ENCODE data around the gene PRSS58.

Gene PRSS58

GRCh38 chr7:142257958-142258357, at the start of gene PRSS58:
PRSS58 (minus strand) TSS chr7:142258058; CDS start chr7:142257707, 351 bp downstream.
- DNase-seq, result no peak

DNA sequence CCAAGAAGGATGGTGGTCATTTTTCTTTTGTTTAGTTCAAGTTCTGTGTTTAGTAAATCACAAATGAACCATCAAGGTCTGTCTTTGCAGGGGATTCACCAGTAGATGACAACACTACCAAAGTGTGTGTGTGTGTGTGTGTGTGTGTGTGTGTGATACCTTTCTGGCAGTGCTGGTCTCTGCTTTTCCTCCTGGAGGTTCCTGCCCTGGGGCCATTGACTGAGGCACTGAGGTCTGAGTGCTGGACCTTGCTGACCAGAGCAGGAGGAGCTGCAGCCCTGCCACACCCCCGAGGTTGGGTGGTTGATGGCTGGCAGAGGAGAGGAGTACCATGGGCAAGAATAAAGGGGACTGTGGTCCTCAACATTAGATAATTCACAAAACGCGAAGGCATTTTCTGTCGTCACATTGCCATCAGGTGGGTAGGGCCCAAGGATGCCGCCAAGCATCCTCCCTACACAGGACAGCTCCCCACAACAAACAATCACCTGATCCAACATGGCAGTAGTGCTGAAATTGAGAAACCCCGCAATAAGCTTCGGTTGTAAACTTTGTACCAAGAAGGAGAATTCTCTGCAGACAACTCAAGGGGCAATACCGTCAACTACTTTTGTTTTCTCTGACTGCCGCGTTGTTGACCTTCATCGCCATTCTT, 49.5 kb upstream of the PRSS58 start:
- DNase-seq, result no peak

DNA sequence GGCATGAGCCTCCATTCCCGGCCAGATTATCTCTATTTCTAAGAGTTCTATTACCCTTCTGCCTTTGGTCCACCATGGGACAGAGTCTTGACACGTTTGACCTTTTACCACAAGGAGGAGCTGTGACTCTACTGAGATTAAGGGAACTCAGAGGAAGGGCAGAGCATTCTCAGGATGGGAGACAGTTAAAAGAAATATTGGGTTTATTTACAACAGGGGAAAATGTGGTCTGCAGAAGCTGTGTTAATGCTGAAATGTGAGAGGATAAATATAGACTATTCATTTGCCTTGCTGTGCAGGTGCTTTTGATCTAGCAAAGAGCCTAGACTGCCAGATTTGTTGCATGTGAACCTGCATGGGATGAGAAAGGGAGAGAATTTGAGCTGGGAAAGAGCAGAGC, 45.8 kb upstream of the PRSS58 start:
- no peak for DNase-seq

DNA sequence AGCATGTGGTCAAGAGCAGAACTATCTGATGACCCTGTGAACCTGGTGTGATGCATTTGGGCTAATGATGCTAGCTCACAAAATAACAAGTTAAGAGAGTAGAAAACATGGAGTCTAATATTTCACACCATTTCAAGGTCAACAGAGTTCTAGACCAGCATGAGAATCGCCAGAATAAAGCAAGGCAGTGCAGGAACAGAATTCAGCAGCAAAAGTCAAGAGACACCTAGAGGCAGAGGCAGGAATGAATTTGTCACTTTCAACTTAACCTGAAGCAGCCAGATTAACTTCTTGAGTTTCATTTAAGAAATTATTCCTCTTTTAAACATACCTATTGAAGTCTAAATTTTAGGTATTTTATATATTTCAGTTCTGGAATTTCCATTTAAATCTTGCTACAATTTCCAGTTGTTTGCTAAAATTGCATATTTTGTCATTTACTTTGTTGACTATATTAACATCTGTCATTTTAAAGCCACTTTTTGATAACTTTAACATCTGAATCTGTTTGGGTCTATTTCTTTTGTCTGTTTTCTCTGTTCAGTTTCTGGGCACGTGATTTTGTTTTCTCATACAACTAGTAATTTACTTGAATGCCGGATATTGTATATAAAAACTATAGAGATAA, 44.2 kb upstream of the PRSS58 start:
- DNase-seq, result no peak

DNA sequence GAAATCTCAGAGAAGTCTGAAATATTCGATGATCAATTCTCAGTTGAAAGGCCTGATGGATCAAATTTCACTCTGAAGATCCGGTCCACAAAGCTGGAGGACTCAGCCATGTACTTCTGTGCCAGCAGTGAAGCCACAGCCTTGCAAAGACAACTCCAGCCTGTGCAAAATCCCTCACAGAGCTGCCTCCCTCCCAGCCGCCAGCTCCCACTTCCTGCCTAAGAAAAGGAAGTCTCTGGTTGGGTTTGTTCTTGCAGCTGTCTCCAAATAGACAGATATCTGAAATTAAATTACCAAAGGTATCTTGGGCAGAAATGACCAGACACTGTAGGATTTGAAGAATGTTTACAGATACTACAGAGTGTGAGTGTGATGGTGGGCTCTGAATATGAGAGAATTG, 43.4 kb upstream of the PRSS58 start:
- DNase-seq, result no peak

DNA sequence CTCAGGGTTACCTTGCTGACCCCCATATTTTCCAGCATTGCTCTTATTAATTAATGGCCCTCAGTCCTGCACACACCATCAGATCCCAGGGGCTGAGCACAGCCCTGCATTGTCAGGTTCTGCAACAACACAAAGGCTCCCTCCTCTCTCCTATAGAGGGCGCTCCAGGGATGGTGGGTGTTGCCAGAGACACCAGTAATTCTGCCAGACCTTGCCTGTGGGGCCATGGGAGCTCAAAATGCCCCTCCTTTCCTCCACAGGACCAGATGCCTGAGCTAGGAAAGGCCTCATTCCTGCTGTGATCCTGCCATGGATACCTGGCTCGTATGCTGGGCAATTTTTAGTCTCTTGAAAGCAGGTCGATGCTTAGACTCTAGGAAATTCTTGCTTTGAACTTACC, 42.8 kb upstream of the PRSS58 start:
- no peak for DNase-seq

DNA sequence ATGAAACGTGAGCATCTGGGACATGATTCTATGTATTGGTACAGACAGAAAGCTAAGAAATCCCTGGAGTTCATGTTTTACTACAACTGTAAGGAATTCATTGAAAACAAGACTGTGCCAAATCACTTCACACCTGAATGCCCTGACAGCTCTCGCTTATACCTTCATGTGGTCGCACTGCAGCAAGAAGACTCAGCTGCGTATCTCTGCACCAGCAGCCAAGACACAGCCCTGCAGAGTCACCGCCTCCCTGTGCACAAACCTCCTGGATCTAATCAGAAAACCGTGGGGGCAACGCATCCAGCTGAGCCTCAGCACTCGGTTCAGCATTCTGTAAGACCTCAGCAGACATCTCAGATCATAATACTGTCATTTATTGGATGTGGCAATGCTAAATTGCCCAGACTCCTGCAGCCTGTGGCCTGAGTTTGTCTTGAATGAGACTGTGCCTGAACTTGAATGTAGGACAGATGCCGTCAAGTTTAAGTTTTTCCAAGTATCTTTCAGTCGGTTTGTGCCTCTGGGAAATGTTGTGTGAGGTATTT, 41.5 kb upstream of the PRSS58 start:
- DNase-seq, result no peak

- no peak for DNase-seq
These were observed 40.8 kb upstream of the PRSS58 start for GRCh38 chr7:142298627-142299026.

DNA sequence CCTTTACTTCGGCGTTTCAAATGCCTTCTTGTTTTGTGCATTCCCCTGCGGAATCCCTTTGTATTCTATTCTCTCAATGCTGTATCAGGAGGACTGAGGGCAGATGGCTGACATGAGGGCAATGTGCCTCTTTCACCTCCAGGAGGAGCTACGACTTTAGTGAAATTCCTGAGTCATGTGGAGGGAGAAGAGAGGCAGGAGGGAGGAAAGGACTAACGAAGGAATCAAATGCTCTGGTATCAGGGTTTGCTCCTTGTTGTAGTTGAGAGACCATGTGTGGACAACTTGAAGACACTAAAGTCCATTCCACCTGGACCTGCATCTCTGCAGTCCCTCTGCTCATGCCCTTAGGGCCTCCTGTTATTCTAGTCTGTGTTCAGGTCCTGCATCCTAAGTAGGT, 40.2 kb upstream of the PRSS58 start:
- no peak for DNase-seq

DNA sequence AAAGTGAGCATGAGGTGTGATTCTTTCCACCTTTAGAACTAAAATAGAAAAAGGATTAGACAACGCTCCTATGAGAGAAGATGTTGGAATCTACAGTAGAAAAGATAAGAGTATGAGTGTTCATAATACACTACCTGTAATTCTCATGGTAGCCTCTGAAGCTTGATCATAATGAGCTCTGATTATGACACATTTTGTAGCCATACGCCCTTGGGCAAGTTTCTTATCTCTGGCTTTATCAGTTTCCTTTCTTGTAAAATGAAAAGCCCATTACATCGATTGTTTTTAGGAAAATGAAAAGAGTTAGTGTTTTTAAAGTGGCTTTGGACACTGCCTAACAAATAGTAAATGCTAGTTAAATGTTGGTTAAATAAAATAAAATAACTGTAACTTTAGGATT, 22.4 kb upstream of the PRSS58 start:
- no peak for DNase-seq

GRCh38 chr7:142279601-142280000, 21.7 kb upstream of the PRSS58 start:
- no peak for DNase-seq

GRCh38 chr7:142275028-142275427, 17.2 kb upstream of the PRSS58 start:
- DNase-seq, result no peak

- no peak for DNase-seq
These were observed 15.0 kb upstream of the PRSS58 start for GRCh38 chr7:142272841-142273240.

DNA sequence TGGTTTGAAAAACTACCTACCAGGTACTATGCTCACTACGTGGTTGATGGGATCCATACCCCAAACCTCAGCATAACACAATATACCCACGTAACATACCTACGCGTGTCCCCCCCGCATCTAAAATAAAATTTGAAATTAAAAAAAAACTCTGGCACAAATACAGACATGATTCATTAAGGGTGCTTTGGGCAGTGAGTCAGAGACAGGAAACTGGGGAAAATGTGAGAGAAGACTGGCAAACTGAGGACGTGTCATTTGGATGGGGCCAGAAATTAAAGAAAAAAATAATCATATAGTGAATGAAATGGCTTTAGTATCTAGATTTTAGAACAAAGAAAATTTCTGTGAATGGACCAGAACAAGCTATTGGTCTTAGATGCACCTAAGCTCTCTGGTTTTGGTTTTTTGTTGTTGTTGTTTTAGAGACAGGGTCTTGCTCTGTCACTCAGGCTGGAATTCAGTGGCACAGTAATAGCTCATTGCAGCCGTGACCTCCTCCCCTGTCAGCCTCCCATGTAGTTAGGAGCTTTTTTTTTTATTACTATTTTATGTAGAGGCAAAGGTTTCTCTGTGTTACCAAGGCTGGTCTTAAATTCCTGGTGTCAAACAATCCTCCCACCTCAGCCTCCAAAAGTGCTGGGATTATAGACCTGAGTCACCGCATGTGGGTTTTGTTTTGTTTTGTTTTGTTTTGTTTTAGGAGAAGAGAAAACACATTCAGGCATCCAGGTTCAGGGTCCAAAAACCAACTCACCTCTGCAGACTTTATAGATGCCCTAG, 5.9 kb upstream of the PRSS58 start:
- no peak for DNase-seq

DNA sequence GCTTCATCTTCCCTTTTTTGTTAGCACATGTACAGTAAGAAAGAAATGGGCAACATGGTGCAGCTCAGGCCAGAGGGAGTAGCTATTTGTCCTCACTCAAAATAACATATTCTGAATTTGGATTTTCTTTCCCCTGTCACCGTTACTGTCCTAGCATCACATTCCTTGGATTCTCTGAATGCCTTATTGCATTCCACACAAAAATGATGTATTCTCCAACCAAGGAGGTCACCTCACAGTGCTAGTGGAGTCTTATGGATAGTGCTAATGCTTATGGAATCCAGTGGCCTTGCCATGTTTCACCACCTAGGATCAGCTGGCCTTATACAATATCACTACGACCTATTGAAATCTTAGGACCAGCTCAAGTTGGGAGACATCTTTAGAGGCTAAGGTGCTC, 7.2 kb downstream of the PRSS58 start:
- no peak for DNase-seq

DNA sequence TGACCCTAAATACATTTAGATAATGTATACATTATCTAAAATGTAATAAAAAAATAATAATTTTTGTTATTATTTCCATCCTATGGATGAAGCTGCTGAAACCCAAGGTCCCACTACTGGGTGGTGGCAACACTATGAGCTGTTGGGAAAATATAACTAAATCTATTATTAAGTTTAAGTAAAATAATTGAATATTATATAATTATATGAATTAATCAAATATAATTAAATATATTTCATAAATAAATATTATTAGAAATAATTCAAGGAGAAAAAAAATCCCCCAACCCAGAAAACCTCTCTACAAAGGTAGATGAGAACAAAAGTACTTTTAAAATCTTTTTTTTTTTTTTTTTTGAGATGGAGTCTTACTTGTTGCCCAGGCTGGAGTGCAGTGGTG, 7.9 kb downstream of the PRSS58 start:
- DNase-seq, result no peak

GRCh38 chr7:142248166-142249160, 9.4 kb downstream of the PRSS58 start:
- no peak for DNase-seq

DNA sequence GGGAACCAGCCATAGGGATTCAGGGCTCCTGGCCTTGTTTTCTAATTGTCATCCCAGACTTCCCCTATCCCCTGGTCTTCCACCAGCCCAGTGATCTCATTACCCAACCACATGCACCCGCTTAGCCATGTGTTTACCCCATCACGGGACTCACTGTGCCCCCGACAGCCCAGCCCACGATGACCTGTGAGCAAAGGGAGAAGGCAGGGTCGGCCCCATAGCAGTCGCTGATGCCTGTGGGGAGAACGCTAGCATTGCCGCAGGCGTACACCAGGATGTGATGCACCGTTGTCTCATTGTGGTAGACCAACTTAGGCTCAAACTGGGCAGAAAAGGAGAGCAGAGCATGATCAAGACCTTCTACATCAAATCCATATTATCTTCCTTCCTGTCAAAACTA, 14.0 kb downstream of the PRSS58 start:
- DNase-seq, result no peak

- DNase-seq, result no peak
These were observed 17.3 kb downstream of the PRSS58 start for GRCh38 chr7:142240546-142240945.

GRCh38 chr7:142231716-142232115, 26.1 kb downstream of the PRSS58 start:
- DNase-seq, result no peak

- no peak for DNase-seq
These were observed 29.2 kb downstream of the PRSS58 start for GRCh38 chr7:142228537-142229104.

Measured in stimulated activated naive CD4-positive, alpha-beta T cell treated with Interleukin-2 at 50 U/mL for 16 hours (primary cell).